ENCODE results near the gene GNAL.
A peak's percentile ranks its signal among the peaks of the same experiment; 100 is the strongest.
"Not testable (repeated sequence)": the region's sequence is repeated elsewhere in the genome, so short reads cannot be mapped to it uniquely, and the experiment has no call there.

Gene GNAL

DNA sequence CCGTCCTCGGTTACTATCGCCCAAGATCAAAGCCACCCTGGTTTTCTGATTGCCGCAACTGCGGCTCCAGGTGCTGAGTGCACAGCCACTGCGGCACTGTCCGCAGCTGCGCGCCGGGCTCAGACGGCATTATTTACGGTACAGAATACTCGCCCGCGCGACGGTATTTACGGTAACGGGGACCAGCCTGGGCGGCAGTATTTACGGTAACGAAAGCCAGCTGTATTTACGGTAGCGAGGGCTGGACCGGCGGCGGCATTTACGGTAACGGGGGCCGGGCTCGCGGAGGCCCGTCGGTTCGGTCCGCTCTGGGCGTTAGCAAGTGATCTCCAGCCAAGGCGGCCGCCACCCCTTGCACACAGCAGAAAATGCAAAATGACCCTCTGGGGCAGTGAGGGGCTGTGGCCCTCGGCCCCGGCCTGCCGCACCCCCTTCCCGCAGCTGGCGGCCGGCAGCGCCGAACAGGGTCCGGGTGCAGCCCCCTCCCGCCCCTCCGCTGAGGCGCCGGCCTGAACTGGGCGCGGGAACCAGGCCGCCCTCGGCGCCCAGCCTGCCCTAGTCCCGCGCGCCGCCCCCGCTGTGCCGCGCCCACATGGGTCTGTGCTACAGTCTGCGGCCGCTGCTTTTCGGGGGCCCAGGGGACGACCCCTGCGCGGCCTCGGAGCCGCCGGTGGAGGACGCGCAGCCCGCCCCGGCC, at the start of gene GNAL:
GNAL (plus strand) TSS at position 293 of the 697 bp plus-strand sequence; CDS start at position 593, 300 bp downstream.
- Mint-ChIP-seq H3K4me1 (ENCODE audit: low read depth) (peaks cover 5% of the 10 kb centered on the region), H3K4me3 (peak within 1 kb of the TSS; percentile 64), H3K27me3 (ENCODE audit: low read depth) (peaks cover 51% of the 10 kb centered on the region), H3K9me3 (no peaks in the 10 kb centered on the region), H3K36me3 (ENCODE audit: low read depth) (no peaks in the 10 kb centered on the region), H3K27ac (no peak within 1 kb of the TSS)
- peak; percentile 53 for DNase-seq (ENCODE audit: low spot score)

DNA sequence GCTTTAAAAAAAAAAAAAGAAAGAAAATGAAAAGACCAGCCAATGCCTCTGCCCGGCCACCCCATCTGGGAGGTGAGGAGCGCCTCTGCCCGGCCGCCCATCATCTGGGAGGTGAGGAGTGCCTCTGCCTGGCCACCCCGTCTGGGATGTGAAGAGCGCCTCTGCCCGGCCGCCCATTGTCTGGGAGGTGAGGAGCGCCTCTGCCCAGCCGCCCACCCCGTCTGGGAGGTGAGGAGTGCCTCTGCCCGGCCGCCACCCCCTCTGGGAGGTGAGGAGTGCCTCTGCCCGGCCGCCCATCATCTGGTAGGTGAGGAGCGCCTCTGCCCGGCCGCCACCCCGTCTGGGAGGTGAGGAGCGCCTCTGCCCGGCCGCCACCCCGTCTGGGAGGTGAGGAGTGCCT, 41.8 kb upstream of the GNAL start:
- not testable (repeated sequence) for H3K36me3 Mint-ChIP-seq (ENCODE audit: low read depth); H3K4me3 Mint-ChIP-seq; H3K9me3 Mint-ChIP-seq; H3K27me3 Mint-ChIP-seq (ENCODE audit: low read depth); H3K4me1 Mint-ChIP-seq (ENCODE audit: low read depth); DNase-seq (ENCODE audit: low spot score); H3K27ac Mint-ChIP-seq

DNA sequence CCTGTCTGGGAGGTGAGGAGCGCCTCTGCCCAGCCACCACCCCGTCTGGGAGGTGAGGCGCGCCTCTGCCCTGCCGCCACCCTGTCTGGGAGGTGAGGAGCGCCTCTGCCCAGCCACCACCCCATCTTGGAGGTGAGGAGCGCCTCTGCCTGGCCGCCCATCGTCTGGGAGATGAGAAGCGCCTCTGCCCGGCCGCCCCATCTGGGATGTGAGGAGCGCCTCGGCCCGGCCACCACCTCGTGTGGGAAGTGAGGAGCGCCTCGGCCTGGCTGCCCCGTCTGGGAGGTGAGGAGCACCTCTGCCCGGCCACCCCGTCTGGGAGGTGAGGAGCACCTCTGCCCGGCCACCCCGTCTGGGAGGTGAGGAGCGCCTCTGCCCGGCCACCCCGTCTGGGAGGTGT, 41.3 kb upstream of the GNAL start:
- H3K27ac Mint-ChIP-seq; H3K27me3 Mint-ChIP-seq (ENCODE audit: low read depth); DNase-seq (ENCODE audit: low spot score); H3K36me3 Mint-ChIP-seq (ENCODE audit: low read depth); H3K9me3 Mint-ChIP-seq; H3K4me3 Mint-ChIP-seq; H3K4me1 Mint-ChIP-seq (ENCODE audit: low read depth): not testable (repeated sequence)

DNA sequence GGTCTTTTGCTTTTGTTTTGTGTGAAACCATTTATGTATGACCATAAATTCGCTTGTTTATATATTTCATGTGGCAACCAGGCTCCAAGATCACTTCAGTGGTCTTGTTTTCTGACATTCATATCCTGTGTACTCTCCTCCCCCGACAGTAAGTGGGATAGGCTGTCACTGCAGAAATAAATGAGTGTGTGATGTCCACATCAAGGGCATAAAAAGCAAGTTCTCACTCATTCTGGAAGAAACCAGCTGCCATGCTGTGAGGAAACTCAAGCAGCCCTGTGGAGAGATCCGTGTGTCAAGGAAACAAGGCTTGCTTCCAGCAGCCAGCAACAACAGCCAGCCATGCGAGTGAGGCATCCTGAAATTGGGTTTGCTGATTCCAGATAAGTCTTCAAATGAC, 39.2 kb upstream of the GNAL start:
- peaks cover 9% of the 10 kb centered on the region for H3K9me3 Mint-ChIP-seq
- H3K4me1 Mint-ChIP-seq (ENCODE audit: low read depth) = no peaks in the 10 kb centered on the region
- H3K36me3 Mint-ChIP-seq (ENCODE audit: low read depth) = no peaks in the 10 kb centered on the region
- DNase-seq (ENCODE audit: low spot score) = no peak
- no peak overlapping the region for H3K27ac Mint-ChIP-seq
- no peak overlapping the region for H3K4me3 Mint-ChIP-seq
- peaks cover 17% of the 10 kb centered on the region for H3K27me3 Mint-ChIP-seq (ENCODE audit: low read depth)

DNA sequence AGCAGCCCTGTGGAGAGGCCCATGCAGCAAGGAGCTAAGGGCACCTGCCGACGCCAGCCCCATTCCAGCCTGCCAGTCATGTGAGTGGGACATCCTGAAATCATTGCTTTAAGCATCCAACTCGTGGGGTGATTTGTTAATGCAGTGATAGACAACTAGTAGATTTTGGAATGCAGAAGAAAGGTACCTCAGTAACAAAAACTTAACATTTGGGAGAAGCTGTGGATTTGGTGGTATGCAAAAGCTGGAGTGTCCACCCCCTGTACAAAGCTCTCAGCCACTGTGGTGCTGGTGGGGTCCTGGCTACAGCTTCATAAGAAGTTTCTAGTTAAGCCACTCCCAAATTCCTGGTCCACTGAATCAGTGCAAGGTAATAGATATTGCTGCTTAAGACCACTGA, 37.2 kb upstream of the GNAL start:
- no peak for DNase-seq (ENCODE audit: low spot score)
- Mint-ChIP-seq H3K36me3 (ENCODE audit: low read depth) (no peaks in the 10 kb centered on the region), H3K27ac (no peak overlapping the region), H3K9me3 (peaks cover 9% of the 10 kb centered on the region), H3K4me1 (ENCODE audit: low read depth) (peaks cover 2% of the 10 kb centered on the region), H3K27me3 (ENCODE audit: low read depth) (peaks cover 26% of the 10 kb centered on the region), H3K4me3 (no peak overlapping the region)

DNA sequence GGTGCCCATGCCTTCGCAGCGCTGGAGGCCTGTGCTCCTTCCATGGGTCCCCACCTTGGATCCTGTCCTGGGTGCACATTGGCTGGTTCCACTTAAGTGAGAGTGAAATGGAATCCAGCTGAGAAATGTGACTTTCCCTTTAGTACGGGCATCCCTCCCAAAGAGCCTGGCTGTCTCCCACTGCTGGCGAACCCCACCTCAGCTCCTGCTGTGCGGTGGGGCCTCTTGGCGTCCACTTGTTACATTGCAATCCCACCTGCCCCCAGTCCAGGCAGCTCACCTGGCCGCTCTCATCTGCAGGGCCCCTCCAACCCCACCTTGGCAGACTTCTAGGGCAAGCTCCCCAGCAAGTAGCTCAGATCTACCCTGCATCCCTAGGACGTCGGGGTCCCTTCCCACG, 35.5 kb upstream of the GNAL start:
- Mint-ChIP-seq H3K27me3 (ENCODE audit: low read depth) (peaks cover 32% of the 10 kb centered on the region), H3K36me3 (ENCODE audit: low read depth) (no peaks in the 10 kb centered on the region), H3K4me1 (ENCODE audit: low read depth) (peaks cover 2% of the 10 kb centered on the region), H3K9me3 (peaks cover 5% of the 10 kb centered on the region), H3K4me3 (no peak overlapping the region), H3K27ac (no peak overlapping the region)
- no peak for DNase-seq (ENCODE audit: low spot score)

DNA sequence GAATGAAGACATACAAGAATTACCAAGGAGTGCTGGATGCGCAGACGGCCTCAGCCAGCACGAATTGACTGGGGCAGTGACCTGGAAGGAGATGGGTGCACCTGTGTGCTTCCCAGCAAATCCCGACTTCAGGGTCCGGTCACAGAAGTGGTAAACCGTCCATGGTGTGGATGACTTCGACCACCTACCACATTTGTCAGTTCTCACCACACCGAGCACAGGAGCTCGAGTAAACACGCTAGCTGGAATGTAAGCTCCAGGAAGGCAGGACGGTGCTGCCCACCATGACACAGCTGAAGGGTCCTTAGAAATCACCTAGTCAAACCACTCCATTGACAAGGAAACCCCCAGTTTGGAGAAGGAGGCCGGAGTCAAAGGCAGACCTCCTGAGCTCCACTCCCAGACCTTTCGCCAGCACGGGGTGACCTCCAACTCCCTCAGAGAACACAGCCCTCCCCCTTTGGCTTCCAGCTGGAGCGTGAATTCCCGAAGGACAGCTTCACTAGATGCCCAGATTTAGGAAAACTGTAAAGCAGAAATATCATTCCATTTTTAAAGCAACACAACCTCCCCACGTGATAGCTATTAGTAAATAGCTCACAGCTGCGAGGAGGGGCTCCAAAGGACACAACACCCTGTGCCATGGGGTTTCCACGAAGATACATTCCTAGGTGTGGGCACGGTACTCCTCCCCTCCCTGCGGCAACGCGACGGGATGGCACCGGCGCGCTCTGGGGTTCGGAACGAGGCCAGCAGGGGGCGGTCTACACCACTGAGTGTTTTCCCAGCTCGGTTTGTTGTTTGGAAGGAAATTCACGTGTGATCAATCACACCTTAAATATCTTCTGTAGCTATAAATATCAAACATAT, 34.1 kb upstream of the GNAL start:
- Mint-ChIP-seq H3K27me3 (ENCODE audit: low read depth) (peaks cover 32% of the 10 kb centered on the region), H3K4me1 (ENCODE audit: low read depth) (peaks cover 2% of the 10 kb centered on the region), H3K4me3 (peak overlapping the region; percentile 16), H3K36me3 (ENCODE audit: low read depth) (no peaks in the 10 kb centered on the region), H3K27ac (no peak overlapping the region), H3K9me3 (no peaks in the 10 kb centered on the region)
- peak; percentile 6 for DNase-seq (ENCODE audit: low spot score)

DNA sequence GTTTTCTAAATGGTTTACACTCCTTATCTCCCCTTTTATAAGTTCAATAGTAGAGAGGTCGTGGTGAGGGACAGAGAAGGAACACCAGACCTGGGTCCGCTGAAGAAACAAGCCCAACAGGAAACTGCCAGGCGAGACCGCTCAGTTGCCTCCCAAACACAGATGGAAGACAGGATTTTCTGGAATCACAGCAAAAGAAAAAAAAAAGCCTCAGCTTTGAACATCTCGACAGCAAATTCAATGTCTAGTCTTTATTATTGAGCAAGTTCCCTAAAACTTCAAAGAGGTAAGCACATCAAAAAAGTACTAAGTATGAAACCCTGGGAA, 33.5 kb upstream of the GNAL start:
- Mint-ChIP-seq H3K36me3 (ENCODE audit: low read depth) (no peaks in the 10 kb centered on the region), H3K27me3 (ENCODE audit: low read depth) (peaks cover 32% of the 10 kb centered on the region), H3K4me1 (ENCODE audit: low read depth) (peaks cover 2% of the 10 kb centered on the region), H3K27ac (no peak overlapping the region), H3K4me3 (peak overlapping the region; percentile 16), H3K9me3 (no peaks in the 10 kb centered on the region)
- no peak for DNase-seq (ENCODE audit: low spot score)

DNA sequence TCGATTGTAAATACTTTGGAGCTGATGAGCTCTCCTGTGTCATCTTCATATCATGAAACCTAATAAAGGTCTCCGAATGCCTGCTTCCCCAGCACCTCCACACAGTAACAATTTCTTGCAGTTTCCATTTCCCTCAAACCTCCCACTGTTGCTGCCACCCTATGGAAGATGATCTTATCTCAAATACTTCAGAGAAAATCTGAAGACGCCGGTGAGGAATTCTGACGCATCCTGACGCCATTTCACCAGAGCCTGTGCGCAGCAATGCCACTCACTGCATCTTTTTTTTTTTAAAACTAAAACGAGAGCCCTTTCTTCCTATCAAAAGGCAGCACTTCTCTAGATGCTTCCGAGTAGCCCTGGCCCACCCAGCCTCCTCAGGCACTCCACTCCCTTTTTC, 31.9 kb upstream of the GNAL start:
- no peaks in the 10 kb centered on the region for H3K9me3 Mint-ChIP-seq
- no peaks in the 10 kb centered on the region for H3K36me3 Mint-ChIP-seq (ENCODE audit: low read depth)
- no peak overlapping the region for H3K4me3 Mint-ChIP-seq
- H3K27me3 Mint-ChIP-seq (ENCODE audit: low read depth) = peaks cover 24% of the 10 kb centered on the region
- peaks cover 2% of the 10 kb centered on the region for H3K4me1 Mint-ChIP-seq (ENCODE audit: low read depth)
- no peak for DNase-seq (ENCODE audit: low spot score)
- no peak overlapping the region for H3K27ac Mint-ChIP-seq

DNA sequence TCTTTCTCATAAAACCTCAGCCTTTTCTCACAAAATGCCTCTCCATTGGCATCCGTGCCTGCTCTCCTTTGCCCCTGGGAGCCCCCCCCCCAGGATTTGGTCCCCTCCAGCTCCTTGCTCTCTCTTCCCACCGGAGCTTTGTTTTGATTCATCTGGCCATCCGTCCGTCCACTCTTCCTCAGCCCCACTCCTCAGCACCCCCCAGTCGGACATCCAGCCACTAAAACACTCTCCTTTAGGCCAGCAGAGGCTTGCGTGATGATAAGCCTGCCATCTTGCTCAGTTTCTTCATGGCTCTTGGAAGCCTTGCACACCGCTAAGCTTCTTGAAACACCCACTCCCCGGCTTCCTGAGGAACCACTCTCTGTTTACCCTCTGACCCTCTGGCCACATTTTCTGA, 31.5 kb upstream of the GNAL start:
- Mint-ChIP-seq H3K27me3 (ENCODE audit: low read depth) (peaks cover 24% of the 10 kb centered on the region), H3K36me3 (ENCODE audit: low read depth) (no peaks in the 10 kb centered on the region), H3K4me1 (ENCODE audit: low read depth) (peaks cover 2% of the 10 kb centered on the region), H3K4me3 (no peak overlapping the region), H3K27ac (no peak overlapping the region), H3K9me3 (no peaks in the 10 kb centered on the region)
- DNase-seq (ENCODE audit: low spot score) = no peak

DNA sequence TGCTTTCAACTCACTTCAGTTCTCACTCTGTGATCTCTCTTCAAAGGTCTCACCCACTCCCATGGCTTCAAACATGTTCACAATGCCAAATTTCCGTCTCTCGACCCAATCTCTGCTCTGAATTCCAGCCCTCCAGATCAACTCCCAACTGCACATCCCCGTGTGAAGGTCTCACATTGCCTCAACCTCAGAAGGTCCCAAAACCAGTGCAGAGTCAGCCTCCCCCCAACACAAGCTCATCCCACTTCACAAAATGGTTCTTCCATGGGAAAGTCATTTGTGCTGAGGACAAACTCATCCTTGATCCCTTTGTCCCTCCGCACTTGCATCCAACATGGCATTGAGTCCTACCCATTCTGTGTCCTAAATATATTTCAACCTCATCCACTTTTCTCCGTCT, 31.0 kb upstream of the GNAL start:
- no peak for DNase-seq (ENCODE audit: low spot score)
- no peak overlapping the region for H3K27ac Mint-ChIP-seq
- peaks cover 2% of the 10 kb centered on the region for H3K4me1 Mint-ChIP-seq (ENCODE audit: low read depth)
- no peaks in the 10 kb centered on the region for H3K9me3 Mint-ChIP-seq
- no peak overlapping the region for H3K4me3 Mint-ChIP-seq
- no peaks in the 10 kb centered on the region for H3K36me3 Mint-ChIP-seq (ENCODE audit: low read depth)
- H3K27me3 Mint-ChIP-seq (ENCODE audit: low read depth) = peaks cover 24% of the 10 kb centered on the region

DNA sequence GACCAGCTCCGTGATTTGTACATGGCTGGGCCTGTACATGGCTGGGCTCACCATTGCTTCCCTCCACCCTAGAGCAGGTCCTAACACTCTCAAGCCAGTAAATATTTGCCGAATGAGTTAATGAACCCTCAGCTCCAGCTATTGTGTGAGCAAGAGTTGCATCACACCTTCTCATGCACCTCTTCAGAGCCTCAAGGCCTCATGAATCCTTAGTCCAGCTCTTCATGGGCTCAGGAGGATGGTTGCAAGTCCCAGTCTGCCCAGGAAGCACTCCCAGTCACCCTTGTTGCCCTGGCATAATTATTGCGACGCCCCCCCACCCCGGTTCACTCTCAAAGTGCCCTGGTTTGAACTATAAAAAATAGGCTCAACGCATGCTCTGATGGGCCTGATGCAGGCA, 30.1 kb upstream of the GNAL start:
- Mint-ChIP-seq H3K27me3 (ENCODE audit: low read depth) (peaks cover 20% of the 10 kb centered on the region), H3K27ac (no peak overlapping the region), H3K9me3 (no peaks in the 10 kb centered on the region), H3K4me3 (no peak overlapping the region), H3K36me3 (ENCODE audit: low read depth) (no peaks in the 10 kb centered on the region), H3K4me1 (ENCODE audit: low read depth) (peaks cover 2% of the 10 kb centered on the region)
- DNase-seq (ENCODE audit: low spot score) = no peak

DNA sequence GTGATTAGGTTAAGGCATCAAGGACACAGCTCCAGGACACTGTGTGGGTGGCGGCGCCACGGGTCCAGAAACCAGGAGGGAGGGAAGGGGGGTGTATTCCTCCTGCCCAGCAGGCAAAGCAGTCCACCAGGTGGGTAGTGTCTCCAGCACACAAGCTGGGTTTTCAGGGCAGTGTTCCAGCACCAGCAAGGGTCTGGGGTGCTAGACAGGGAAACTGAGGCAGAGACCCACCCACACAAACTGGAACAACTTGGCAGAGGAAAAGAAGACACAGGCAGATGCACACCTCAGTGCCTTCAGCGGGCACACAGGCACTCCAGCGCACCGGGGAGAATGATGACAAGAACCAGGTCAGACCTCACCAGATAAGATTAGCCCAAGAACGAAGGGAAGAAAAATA, 28.4 kb upstream of the GNAL start:
- Mint-ChIP-seq H3K4me1 (ENCODE audit: low read depth) (no peaks in the 10 kb centered on the region), H3K27ac (no peak overlapping the region), H3K9me3 (no peaks in the 10 kb centered on the region), H3K27me3 (ENCODE audit: low read depth) (peaks cover 8% of the 10 kb centered on the region), H3K4me3 (no peak overlapping the region), H3K36me3 (ENCODE audit: low read depth) (no peaks in the 10 kb centered on the region)
- no peak for DNase-seq (ENCODE audit: low spot score)

DNA sequence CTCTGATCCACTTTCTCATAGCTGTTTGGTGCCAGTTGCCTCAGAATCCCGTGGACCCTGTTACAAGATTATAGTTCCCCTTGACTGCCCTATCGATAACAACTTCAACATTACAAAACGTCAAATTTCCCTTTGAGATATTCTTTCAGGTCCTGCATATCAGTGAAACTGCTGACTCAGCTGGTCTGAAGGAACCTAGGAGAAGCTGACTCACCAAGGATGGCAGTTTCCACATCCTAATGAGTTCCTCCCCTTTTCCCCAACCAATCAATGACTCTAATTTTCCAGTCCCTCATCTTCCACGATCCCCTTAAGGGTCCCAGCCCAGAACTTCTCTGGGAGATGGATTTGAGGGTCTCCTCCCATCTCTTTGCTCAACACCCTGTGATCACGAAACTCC, 27.6 kb upstream of the GNAL start:
- peaks cover 7% of the 10 kb centered on the region for H3K27me3 Mint-ChIP-seq (ENCODE audit: low read depth)
- no peaks in the 10 kb centered on the region for H3K36me3 Mint-ChIP-seq (ENCODE audit: low read depth)
- no peaks in the 10 kb centered on the region for H3K9me3 Mint-ChIP-seq
- H3K27ac Mint-ChIP-seq = no peak overlapping the region
- H3K4me3 Mint-ChIP-seq = no peak overlapping the region
- no peaks in the 10 kb centered on the region for H3K4me1 Mint-ChIP-seq (ENCODE audit: low read depth)
- DNase-seq (ENCODE audit: low spot score) = no peak

Data from T-helper 2 cell treated with Interferon-gamma antibody and Interleukin-4, amounts not matched to agents 5 μg/mL and 100 μg/mL, for 36 hours (primary cell).